HG02571 (cell line): ENCODE data around the gene GLT8D2.

Source experiments
- ATAC-seq: cut with Tn5 transposase; IDR thresholded peaks from one replicate; pipeline ENCODE4 v1.9.1; 2021; ENCODE audit warnings: mild to moderate bottlenecking, moderate library complexity; ENCODE audit not compliant: unreplicated experiment

Gene GLT8D2

GRCh38 chr12:103955811-103956508 is 94.0 kb downstream of the GLT8D2 start:
- ATAC-seq: no peak

- no peak for ATAC-seq
Measured at GRCh38 chr12:103952497-103952896, 97.5 kb downstream of the GLT8D2 start.

DNA sequence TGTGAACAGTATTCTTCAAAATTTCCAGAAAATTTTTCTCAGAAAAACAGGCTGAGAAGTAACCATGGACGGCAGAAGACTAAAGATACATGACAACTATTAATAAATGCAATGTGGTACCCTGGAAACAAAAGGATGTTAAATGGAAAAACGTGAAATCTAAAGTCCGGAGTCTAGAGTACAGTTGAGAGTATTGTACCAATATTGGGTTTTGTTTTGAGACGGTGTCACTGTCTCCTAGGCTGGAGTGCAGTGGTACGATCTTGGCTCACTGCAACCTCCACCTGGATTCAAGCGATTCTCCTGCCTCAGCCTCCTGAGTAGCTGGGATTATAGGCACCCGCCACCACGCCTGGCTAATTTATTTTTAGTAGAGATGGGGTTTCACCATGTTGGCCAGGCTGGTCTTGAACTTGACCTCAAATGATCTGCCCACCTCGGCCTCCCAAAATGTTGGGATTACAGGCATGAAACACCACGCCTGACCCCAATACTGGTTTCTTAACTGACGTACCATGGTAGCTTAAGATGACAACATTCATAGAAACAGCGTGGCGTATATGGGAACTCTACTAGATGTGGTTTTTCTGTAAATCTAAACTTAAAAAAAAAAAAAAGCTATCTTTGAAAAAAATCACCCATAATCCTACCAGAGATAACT is 101.1 kb downstream of the GLT8D2 start:
- ATAC-seq: no peak

DNA sequence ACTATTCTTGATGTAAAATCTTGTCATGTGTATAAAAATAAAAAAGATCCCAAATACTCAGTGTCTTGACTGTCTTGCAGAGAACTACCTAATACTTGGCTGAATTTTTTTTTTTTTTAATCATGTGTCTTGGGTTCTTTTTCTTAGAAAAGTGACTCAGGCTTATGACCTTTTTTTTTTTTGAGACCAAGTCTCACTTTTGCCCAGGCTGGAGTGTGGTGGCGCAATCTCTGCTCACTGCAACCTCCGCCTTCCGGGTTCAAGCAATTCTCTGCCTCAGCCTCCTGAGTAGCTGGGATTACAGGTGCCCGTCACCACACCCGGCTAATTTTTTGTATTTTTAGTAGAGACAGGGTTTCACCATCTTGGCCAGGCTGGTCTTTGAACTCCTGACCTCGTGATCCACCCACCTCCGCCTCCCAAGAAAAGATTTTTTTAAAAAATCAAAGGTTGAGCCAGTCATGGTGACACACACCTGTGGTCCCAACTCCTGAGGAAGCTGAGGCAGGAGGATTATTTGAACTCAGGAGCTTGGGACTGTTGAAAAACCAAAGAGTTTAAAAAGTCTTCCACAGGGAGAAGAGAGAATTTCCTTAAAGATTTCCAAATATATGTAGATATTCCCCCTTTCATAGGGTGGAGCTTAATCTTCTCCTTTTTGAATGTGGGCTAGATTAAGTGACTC is 102.0 kb downstream of the GLT8D2 start:
- no peak for ATAC-seq

DNA sequence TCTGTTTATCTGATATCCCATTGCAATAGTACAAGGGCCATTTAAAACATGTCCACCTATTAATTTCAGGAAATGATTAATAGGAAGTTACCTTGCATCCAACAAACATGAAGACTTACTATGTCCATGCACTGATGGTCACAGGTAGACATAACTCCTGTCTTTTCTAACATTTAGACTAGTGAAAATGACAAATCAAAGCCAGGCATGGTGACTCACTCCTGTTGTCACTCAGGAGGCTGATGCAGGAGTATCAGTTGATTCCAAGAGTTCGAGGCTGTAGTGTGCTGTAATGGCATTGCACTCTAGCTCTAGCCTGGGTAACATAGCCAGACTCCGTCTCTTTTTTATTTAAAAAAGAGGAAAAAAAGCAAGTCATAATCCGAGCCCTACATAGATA is 105.0 kb downstream of the GLT8D2 start:
- no peak for ATAC-seq
